Keratinocyte (primary cell): ENCODE results near the gene VPS13D. TPM values are rescaled to one million over a fixed set of nuclear protein-coding genes. Genes with fewer than 3 reads are reported as not detected.

ENCODE experiments used
- DNase-seq: peaks from one replicate; pipeline ENCODE4 v3.0.0-alpha.2; 2011; ENCODE audit warnings: low read depth, missing footprints, low spot score
- FAIRE-seq: peaks from 2 replicates; lab custom pipeline; 2011; peaks lifted over from hg19 to GRCh38; lab: Jason Lieb, UNC
- H2AFZ ChIP-seq: 2 replicates; pipeline ENCODE4 v1.6.0; 2012; ENCODE audit warnings: low read length, control low read depth, inconsistent platforms; ENCODE audit not compliant: control insufficient read depth
- H3K27ac ChIP-seq: 2 replicates; pipeline ENCODE4 v1.5.1; 2011; ENCODE audit warnings: low read length; ENCODE audit not compliant: control insufficient read depth, insufficient read depth
- H3K27me3 ChIP-seq: 3 replicates; pipeline ENCODE4 v1.6.0; 2011; ENCODE audit warnings: low read length; ENCODE audit not compliant: control insufficient read depth, insufficient read depth; ENCODE audit errors: extremely low read depth
- H3K36me3 ChIP-seq, 2 experiments: 2 replicates in 1 of 2; 3 replicates in 1 of 2; pipeline ENCODE4 v1.5.1; 2011; ENCODE audit warnings: low read length in 2 of 2, mild to moderate bottlenecking in 1 of 2; ENCODE audit not compliant: control insufficient read depth in 2 of 2, insufficient read depth in 2 of 2; ENCODE audit errors: extremely low read depth in 1 of 2
- H3K4me1 ChIP-seq: 3 replicates; pipeline ENCODE4 v1.5.1; 2011; ENCODE audit warnings: low read length; ENCODE audit not compliant: control insufficient read depth, insufficient read depth; ENCODE audit errors: extremely low read depth
- H3K4me2 ChIP-seq: 3 replicates; pipeline ENCODE4 v1.6.0; 2011; ENCODE audit warnings: low read depth, low read length; ENCODE audit not compliant: control insufficient read depth, insufficient read depth; ENCODE audit errors: extremely low read depth
- H3K4me3 ChIP-seq, 3 experiments: fragments of 200-600 bp in 1 of 3; sonication (generic) in 1 of 3; 2 replicates in 2 of 3; 3 replicates in 1 of 3; pipeline ENCODE4 v1.5.1; 2011 to 2016; ENCODE audit warnings: low read length in 3 of 3, mild to moderate bottlenecking in 3 of 3, control low read depth in 2 of 3, inconsistent platforms in 1 of 3, low read depth in 1 of 3, mixed read lengths in 1 of 3, mixed run types in 1 of 3, moderate library complexity in 1 of 3; ENCODE audit not compliant: control insufficient read depth in 2 of 3, insufficient read depth in 2 of 3; ENCODE audit errors: extremely low read depth in 1 of 3
- H3K79me2 ChIP-seq: 2 replicates; pipeline ENCODE4 v1.6.0; 2012; ENCODE audit warnings: low read length; ENCODE audit not compliant: control insufficient read depth, insufficient read depth
- H3K9ac ChIP-seq: 3 replicates; pipeline ENCODE4 v1.6.0; 2011; ENCODE audit warnings: low read length; ENCODE audit not compliant: control insufficient read depth, insufficient read depth; ENCODE audit errors: extremely low read depth
- H3K9me1 ChIP-seq: 3 replicates; pipeline ENCODE4 v1.6.0; 2011; ENCODE audit warnings: low read length; ENCODE audit not compliant: control insufficient read depth, insufficient read depth; ENCODE audit errors: extremely low read depth
- H3K9me3 ChIP-seq: 2 replicates; pipeline ENCODE4 v1.5.1; 2012; ENCODE audit warnings: low read depth, low read length; ENCODE audit not compliant: control insufficient read depth
- H4K20me1 ChIP-seq: 3 replicates; pipeline ENCODE4 v1.6.0; 2011; ENCODE audit warnings: low read length; ENCODE audit not compliant: control insufficient read depth, insufficient read depth; ENCODE audit errors: extremely low read depth
- CTCF ChIP-seq, 3 experiments: IDR thresholded peaks in 1 of 3; conservative IDR thresholded peaks in 1 of 3; optimal IDR thresholded peaks in 1 of 3; 2 replicates in 2 of 3; 3 replicates in 1 of 3; pipeline versions ENCODE3 to v1.5.1; 2011; ENCODE audit warnings: low read length in 3 of 3, mild to moderate bottlenecking in 3 of 3, moderate library complexity in 2 of 3, control low read depth in 1 of 3, inconsistent platforms in 1 of 3; ENCODE audit not compliant: insufficient read depth in 2 of 3; ENCODE audit errors: extremely low read depth in 1 of 3
- EZH2 ChIP-seq: IDR thresholded peaks from one replicate; pipeline ENCODE4 v1.6.1; 2012; ENCODE audit warnings: inconsistent platforms, mild to moderate bottlenecking, low read length, moderate library complexity
- dilution Hi-C: fragments of 300-500 bp; cut with MboI; formaldehyde crosslinking; loops from one replicate; pipeline ENCODE4 v1.7.0; 2020; ENCODE audit warnings: low sequenced_read_pairs; ENCODE audit not compliant: extremely low pct_ligation_motif_present
- polyA plus RNA-seq, 5 experiments: library from polyadenylated mRNA; depleted of rRNA in 3 of 5; stranded (reverse) in 3 of 5; stranded (forward) in 1 of 5; unstranded in 1 of 5; fragments of >200 nt; gene quantifications; 1 replicate in 1 of 5; 2 replicates in 3 of 5; 3 replicates in 1 of 5; pipeline versions ENCODE4 v1.2.1 to v1.2.3, GENCODE V29; 2011 to 2012; ENCODE audit warnings: missing spikeins in 2 of 5, low read depth in 1 of 5, low replicate concordance in 1 of 5

VPS13D gene
- polyA plus RNA-seq, 1 donor (not counting 4 experiments of a cell fraction or from before 2014, with no cell fraction given) = 19.0 TPM

GRCh38 chr1:12285496-12286143, 55.8 kb downstream of the VPS13D start:
- H3K36me3 ChIP-seq = peaks cover 15 to 17% of the 10 kb centered on the region in 2 experiments
- H4K20me1 ChIP-seq = no peaks in the 10 kb centered on the region
- no peak overlapping the region for H3K4me3 ChIP-seq
- FAIRE-seq (no peak), DNase-seq (no peak)
- H3K4me2 ChIP-seq = no peak overlapping the region
- H3K4me1 ChIP-seq = peaks cover 10% of the 10 kb centered on the region
- H3K79me2 ChIP-seq = peaks cover 26% of the 10 kb centered on the region
- H3K9me1 ChIP-seq = peaks cover 2% of the 10 kb centered on the region
- TF ChIP-seq CTCF (optimal IDR thresholded peaks at IDR 0.05 in 1 of 3, IDR thresholded peaks at IDR 0.05 in 1 of 3, conservative IDR thresholded peaks at IDR 0.05 in 1 of 3; ENCODE audit: extremely low read depth in 1 of 3, insufficient read depth in 2 of 3, low read length in 3 of 3) (no peak), EZH2 (no peak)
- H3K9ac ChIP-seq = no peak overlapping the region
- dilution Hi-C loops = no loop called here
- no peak overlapping the region for H3K27ac ChIP-seq
- H2AFZ ChIP-seq = no peak overlapping the region
- no peaks in the 10 kb centered on the region for H3K9me3 ChIP-seq
- H3K27me3 ChIP-seq = no peaks in the 10 kb centered on the region

GRCh38 chr1:12287869-12288268, 58.0 kb downstream of the VPS13D start:
- DNase-seq = no peak
- TF ChIP-seq EZH2 (no peak), CTCF (optimal IDR thresholded peaks at IDR 0.05 in 1 of 3, IDR thresholded peaks at IDR 0.05 in 1 of 3, conservative IDR thresholded peaks at IDR 0.05 in 1 of 3; ENCODE audit: extremely low read depth in 1 of 3, insufficient read depth in 2 of 3, low read length in 3 of 3) (no peak)
- Histone ChIP-seq H3K36me3 (peaks cover 13 to 21% of the 10 kb centered on the region in 2 experiments), H3K4me2 (no peak overlapping the region), H3K4me3 (no peak overlapping the region), H3K9ac (no peak overlapping the region), H3K9me1 (peaks cover 2% of the 10 kb centered on the region), H3K27me3 (no peaks in the 10 kb centered on the region), H3K4me1 (peaks cover 10% of the 10 kb centered on the region), H2AFZ (no peak overlapping the region), H3K79me2 (peaks cover 26% of the 10 kb centered on the region), H3K9me3 (no peaks in the 10 kb centered on the region), H3K27ac (no peak overlapping the region), H4K20me1 (no peaks in the 10 kb centered on the region)
- dilution Hi-C loops = no loop called here
- no peak for FAIRE-seq
